HG03135 (cell line): Measurements from ENCODE around the gene ENG.

Experiments
- ATAC-seq: cut with Tn5 transposase; IDR thresholded peaks from one replicate; pipeline ENCODE4 v1.9.1; 2021; ENCODE audit warnings: mild to moderate bottlenecking, moderate library complexity; ENCODE audit not compliant: unreplicated experiment

Gene ENG

GRCh38 chr9:127866535-127866934 is 12.1 kb upstream of the ENG start:
- no peak for ATAC-seq

- no peak for ATAC-seq
Observed at GRCh38 chr9:127865645-127866464, 11.4 kb upstream of the ENG start.

DNA sequence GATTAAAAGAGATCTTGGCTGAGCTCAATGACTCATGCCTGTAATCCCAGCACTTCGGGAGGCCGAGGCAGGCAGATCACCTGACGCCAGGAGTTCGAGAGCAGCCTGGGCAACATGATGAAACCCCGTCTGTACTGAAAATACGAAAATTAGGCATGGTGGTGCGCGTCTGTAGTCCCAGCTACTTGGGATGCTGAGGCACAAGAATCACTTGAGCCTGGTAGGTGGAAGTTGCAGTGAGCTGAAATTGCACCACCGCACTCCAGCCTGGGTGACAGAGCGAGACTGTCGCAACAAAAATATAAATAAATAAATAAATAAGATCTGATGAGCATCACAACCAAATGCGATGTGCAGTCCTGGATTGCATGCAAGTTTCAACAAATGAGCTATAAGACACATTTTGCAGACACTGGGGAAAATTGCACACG is 8.7 kb upstream of the ENG start:
- ATAC-seq: no peak

- ATAC-seq: no peak
Observed at GRCh38 chr9:127862075-127863011, 7.9 kb upstream of the ENG start.

DNA sequence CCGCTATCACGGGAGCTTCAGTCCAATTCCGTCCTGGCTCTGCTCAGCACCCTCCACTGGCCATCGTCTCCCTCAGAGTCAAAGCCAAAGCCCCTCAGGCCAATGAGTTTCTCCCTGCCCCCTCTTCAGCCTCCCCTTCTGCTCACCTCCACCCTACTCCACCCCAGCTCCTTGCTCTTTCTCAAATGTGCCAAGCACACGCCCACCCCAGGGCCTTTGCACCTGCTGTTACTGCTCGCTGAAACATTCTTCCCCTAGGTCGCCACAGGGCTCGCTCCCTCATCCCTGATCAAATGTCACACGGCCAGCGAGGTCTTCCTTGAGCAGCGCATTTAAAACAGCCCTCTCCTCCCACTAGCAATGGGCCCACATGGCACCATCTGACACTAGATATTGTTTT is 6.3 kb upstream of the ENG start:
- no peak for ATAC-seq

GRCh38 chr9:127860260-127860659 is 5.8 kb upstream of the ENG start:
- no peak for ATAC-seq

DNA sequence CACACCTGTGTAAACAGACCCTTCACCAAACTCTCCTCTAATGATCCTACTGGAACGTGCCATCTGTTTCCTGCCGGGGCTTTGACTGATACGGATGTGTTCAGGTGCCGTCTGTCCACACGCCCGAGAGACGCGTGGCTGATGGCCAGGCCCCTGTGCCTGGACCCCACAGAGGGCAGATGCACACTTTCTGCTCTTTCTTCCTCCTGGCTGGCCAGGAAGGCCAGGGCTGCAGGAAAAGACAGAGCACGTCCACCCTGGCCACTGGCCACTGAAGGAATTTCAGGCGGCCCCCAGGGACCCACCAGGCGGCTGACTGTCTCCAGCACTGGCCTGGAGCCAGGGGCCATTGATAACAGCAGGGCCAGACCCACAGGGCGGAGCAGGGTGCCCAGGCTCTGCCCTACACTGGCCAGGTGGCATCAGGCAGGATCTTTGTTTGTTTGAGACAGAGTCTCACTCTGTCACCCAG is 3.6 kb upstream of the ENG start:
- ATAC-seq: no peak

DNA sequence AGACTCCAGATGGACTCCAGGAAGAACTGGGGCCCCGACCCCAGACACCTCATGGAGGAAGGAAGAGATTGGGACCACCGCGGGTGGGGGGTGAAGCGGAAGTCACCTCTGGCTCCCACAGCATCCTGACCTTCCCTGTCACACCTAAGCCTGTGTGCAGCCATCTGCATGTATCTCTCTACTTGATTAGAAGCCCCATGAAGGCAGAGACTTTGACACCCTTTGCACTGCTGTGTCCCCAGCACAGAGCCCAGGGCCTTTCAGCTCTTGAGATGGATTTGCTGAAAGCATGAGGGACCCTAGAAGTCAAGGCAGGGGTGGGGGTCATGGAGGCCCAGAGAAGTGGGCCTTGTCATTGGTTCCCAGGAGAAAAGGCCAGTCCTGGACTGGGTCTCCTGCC is 2.8 kb upstream of the ENG start:
- no peak for ATAC-seq

GRCh38 chr9:127856729-127857116 is 2.3 kb upstream of the ENG start:
- no peak for ATAC-seq

GRCh38 chr9:127856094-127856728 is 1.8 kb upstream of the ENG start:
- ATAC-seq: no peak

GRCh38 chr9:127855522-127855921 is 1.1 kb upstream of the ENG start:
- ATAC-seq: no peak

- ATAC-seq: no peak
Observed at GRCh38 chr9:127854960-127855359, 502 bp upstream of the ENG start.

- ATAC-seq: no peak
Observed at GRCh38 chr9:127853312-127854183, 910 bp downstream of the ENG start.

GRCh38 chr9:127852829-127853228 is 1.6 kb downstream of the ENG start:
- no peak for ATAC-seq

DNA sequence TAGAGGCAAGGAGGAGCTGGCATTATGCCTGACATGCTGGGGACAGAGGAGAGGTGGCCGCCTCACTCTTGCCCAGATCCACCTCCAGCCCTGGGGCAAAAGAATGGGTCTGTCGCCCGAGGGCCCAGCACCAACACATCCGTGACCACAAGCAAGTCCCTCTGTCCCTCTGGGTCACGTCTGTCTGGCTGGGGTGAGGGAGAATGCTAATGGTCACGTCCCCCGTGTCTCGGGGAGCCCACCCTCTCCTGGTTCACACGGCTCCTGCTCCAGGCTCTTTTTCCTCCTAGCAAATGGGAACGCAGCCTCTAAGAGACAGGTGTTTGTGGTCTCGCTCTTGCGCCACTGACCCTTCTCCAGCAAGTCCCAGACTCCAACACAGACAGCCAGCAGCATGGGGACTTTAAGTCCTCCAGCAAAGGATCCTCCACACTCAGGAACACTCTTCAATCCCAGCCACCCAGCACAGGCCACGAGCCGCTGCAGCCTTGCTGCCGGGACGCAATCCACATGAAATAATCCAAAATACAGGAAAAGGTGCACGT is 4.1 kb downstream of the ENG start:
- no peak for ATAC-seq

- no peak for ATAC-seq
Observed at GRCh38 chr9:127848756-127849504, 5.5 kb downstream of the ENG start.

- ATAC-seq: no peak
Observed at GRCh38 chr9:127847833-127848755, 6.4 kb downstream of the ENG start.

- ATAC-seq: no peak
Observed at GRCh38 chr9:127847178-127847510, 7.3 kb downstream of the ENG start.
